Measurements from ENCODE around the gene RAMP3.

RAMP3 gene

GRCh38 chr7:45181286-45181960, 23.8 kb downstream of the RAMP3 start:
- DNase-seq, result no peak

GRCh38 chr7:45181991-45182855, 24.6 kb downstream of the RAMP3 start:
- DNase-seq, result no peak

DNA sequence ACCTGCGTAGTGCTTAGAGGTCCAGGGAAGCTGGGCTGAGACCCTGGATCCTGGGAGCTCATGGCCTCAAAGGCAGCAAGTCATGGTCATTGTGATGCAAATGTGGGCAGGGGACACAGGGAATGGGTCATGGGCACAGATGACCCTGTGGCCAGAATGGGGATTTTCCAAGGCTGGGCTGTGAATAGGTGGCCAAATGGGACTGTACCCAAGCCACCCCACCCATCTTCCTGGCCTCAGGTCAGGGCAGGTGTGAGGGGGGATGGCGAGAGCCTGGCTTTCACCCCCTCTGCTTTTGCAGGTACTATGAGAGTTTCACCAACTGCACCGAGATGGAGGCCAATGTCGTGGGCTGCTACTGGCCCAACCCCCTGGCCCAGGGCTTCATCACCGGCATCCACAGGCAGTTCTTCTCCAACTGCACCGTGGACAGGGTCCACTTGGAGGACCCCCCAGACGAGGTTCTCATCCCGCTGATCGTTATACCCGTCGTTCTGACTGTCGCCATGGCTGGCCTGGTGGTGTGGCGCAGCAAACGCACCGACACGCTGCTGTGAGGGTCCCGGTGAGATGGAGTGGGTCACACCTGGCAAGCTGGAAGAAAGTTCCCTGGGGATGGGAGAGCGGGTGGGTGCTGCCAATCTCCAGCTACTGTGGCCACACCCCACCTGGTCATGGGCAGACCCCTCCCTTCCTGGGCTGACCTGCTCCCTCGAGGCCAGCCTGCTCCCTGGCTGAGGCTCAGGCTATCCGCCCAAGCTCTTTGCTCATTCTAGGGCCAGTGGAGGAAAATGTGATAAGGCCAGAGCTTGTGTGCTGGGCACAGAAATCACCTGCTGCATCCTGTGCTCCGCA, 25.5 kb downstream of the RAMP3 start:
- DNase-seq, result peak in 1 of 2 donors; percentile 6

- peak in 1 of 2 donors; percentile 14 for DNase-seq
Observed at GRCh38 chr7:45183711-45184210, 26.2 kb downstream of the RAMP3 start.

DNA sequence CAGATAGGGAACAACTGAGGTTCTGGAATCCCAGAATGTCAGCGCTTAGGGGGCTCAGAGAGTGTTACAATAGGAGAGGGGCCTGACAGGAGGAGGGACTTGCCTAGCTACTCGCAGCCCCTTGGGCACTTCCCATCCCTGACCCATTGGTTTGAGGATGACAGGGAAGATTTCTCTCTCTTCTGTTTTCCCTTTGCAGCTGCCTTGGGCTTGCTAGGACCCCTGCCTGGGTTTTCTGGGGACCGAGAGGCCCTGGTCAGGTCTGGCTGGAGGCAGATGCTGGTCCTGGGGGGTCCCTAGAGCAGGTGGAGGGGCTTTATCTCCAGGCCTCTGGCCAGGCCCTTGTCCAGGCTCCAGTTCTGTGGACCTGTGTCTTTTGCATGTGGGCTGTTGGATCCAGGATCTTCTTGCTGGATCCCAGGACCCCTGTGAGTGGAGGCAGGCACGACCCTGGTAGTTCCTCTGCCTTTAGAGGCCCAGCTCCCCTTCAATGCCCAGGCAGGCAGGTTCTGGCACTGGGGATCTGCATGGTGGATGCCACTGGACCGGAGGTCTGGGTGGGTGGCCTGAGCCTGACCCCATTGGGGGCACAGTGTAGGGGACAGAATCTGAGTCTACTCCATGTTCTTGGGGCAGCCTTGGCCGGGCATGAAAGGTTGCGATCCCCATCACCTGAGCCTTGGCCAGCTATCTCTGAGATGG, 26.9 kb downstream of the RAMP3 start:
- DNase-seq, result no peak

- no peak for DNase-seq
Observed at GRCh38 chr7:45185028-45185863, 27.7 kb downstream of the RAMP3 start.

GRCh38 chr7:45185864-45186250, 28.3 kb downstream of the RAMP3 start:
- no peak for DNase-seq

GRCh38 chr7:45186261-45186813, 28.7 kb downstream of the RAMP3 start:
- DNase-seq, result no peak

- DNase-seq, result no peak
Observed at GRCh38 chr7:45187089-45187945, 29.7 kb downstream of the RAMP3 start.

- no peak for DNase-seq
Observed at GRCh38 chr7:45187946-45188411, 30.4 kb downstream of the RAMP3 start.

DNA sequence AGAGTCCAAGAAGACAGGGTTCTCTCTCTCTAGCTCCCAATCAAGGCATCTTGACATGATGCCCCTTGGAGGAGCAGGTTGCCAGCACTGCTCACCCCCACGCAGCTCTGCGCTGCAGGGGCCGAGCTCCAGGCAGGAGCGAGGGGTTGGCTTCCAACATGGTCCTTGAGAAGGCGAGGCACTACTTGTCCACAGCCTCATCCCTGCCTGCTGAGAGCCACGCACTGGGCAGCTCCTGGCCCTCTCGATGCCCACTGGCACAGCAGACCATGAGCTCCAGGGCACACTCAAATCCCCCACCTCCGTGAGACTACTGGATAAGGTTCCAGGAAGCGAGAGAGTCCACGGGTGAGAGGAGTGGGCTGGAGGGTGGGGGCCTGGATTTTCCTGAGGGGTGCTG, 31.1 kb downstream of the RAMP3 start:
- no peak for DNase-seq

- DNase-seq, result no peak
Observed at GRCh38 chr7:45189151-45189970, 31.8 kb downstream of the RAMP3 start.

DNA sequence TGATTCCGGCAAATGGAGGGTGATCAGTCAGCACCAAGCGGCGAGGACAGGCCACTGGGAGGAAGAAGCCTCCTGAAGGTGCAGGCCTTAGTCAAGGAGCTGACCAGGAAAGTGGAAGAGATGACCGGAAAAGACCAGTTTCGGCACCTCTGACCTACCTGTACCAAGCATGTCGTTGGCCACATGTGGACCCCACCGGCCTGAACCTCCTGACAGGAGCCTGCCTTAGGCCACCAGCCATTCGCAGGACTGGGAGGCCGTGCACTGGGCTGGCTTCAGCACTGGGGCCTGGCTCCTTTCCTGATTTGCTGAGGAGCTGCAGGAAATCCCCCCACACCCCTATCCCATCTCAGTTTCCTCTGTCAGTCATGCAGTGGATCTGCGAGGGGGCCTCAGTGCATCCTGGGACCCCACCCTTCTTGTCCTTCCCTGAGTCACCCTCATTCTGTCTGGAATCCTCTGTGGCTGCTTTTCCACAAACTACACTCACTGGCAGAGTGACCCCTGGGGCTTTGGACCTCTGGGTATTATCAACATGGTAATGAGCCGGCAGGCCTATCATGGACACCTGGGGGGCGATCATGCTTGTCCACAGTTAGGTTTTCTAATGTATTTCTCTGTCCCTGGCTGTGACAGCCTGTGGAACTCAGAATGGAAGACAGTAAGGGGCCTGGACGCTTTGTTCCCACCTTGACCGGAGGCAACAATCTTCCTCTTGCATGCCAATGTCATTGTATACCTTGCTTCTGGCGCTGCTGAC, 33.0 kb downstream of the RAMP3 start:
- DNase-seq, result no peak

DNA sequence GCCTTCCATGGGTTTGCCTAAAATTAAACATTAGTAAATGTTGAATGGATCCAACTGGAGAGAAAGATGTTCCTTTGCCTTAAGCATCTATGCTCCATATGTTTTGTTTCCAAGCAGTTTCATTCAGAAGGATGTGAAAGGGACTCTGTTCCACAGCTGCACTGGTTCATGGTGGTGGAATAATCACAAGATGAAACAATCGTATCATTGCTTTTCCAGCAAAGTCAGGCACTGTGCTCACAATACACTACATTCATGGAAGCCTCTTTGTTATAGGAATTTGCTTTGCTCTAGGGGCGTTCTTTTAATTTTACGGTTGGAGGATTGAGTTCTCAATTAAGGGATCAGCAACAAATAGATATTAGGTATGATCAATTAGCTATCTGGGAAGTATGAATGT, 33.8 kb downstream of the RAMP3 start:
- DNase-seq, result no peak

DNA sequence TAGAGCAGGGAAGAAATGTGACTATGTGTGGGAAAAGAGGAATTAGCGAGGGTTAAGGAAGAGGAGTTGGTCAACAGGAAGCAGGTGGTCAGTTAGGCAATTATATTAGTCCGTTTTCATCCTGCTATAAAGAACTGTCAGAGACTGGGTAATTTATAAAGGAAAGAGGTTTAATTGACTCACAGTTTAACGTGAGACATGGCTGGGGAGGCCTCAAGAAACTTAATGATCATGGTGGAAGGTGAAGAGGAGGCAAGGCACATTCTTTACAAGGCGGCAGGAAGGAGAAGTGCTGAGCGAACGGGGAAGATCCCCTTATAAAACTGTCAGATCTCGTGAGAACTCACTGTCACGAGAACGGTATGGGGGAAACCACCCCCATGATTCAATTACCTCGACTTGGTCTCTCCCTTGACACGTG, 35.0 kb downstream of the RAMP3 start:
- no peak for DNase-seq

DNA sequence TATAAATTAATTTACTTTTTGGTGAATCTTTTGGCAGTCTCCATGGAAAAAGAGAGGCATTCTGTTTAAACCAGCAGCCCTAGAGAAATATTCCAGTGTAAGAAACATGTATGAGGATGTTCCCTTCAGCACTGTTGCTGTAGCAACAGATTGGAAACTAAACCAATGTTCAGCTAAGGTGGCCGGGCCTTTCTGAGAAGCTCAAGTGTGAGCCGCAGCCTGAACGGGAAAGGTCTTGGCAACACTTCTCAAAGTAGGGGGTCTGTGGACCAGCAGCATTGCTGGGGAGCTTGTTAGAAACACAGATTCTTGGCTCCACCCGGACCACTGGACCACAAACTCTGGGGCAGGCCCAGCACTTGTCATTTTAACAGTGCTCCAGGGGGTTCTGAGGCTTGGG, 36.2 kb downstream of the RAMP3 start:
- no peak for DNase-seq

DNA sequence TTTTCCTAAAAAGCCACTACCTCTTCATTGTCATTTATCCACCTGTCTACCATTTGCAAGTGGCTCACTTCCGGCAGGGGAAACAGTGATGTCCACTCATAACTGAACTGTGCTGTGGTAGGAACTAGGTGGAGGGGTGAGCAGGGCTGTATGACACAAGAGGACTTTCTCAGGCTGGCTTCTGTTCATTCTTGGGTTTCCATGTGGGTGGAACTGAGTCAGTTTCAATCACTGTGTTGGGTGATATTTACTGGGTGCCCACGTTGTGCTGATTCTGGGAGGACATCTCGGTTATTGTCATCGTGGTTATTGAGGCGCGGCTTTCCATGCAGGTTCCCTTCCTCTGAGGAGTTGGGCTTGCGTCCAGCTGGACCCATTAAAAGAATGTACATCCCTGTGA, 38.8 kb downstream of the RAMP3 start:
- DNase-seq, result peak; percentile 63 to 66

DNA sequence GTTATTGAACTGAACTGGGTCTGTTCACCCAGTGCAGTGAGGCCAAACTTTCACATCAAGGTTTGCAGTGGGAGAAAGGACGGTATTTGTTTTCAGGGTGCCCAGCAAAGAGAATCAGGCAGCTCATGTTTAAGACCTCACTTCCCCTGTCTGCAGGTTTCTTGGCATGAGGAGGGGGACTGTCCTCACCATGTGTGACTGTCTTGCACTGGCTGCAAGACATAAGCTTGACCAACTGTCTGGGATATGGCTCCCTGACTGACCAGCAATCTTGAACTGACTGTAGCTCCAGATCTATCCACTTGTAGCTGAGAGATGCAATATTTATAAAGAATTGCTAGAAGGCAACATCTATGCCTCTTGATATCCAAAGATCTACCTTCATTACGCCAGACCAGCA, 39.9 kb downstream of the RAMP3 start:
- no peak for DNase-seq
